Activated CD8-positive, alpha-beta T cell treated with anti-CD3 and anti-CD28 coated beads, Interleukin-2, amount 10 ng/mL, durations not matched to agents 7 days and 5 days (primary cell): ENCODE data around the gene PARD3. TPM values are rescaled to one million over a fixed set of nuclear protein-coding genes. Genes with fewer than 3 reads are reported as not detected.

Experiments
- ATAC-seq: fragments of 150-1000 bp; cut with Tn5 transposase; one replicate; pipeline ENCODE4 v1.10.0; 2021; ENCODE audit warnings: moderate library complexity
- CTCF ChIA-PET: fragments of 350-600 bp; sonication (Branson Sonifier 250); formaldehyde crosslinking; loops from one replicate; lab custom pipeline; 2021; ENCODE audit warnings: antibody characterized with exemption; lab: Charles Lee
- POLR2A ChIA-PET: fragments of 350-600 bp; sonication (Branson Sonifier 250); formaldehyde crosslinking; loops from one replicate; lab custom pipeline; 2021; ENCODE audit warnings: antibody characterized with exemption; lab: Charles Lee
- DNase-seq: peaks from one replicate; pipeline ENCODE4 v3.0.0-alpha.2; 2020
- H3K27ac Mint-ChIP-seq: one replicate; pipeline ENCODE4 v1.8.0; 2021; ENCODE audit warnings: mild to moderate bottlenecking, mixed read lengths
- H3K27me3 Mint-ChIP-seq: one replicate; pipeline ENCODE4 v1.8.0; 2021; ENCODE audit warnings: low read depth, mixed read lengths
- H3K36me3 Mint-ChIP-seq: one replicate; pipeline ENCODE4 v1.8.0; 2021; ENCODE audit warnings: low read depth, mixed read lengths
- H3K4me1 Mint-ChIP-seq: one replicate; pipeline ENCODE4 v1.8.0; 2021; ENCODE audit warnings: low read depth, mixed read lengths
- H3K4me3 Mint-ChIP-seq: one replicate; pipeline ENCODE4 v1.8.0; 2021; ENCODE audit warnings: mild to moderate bottlenecking, mixed read lengths
- H3K9me3 Mint-ChIP-seq: one replicate; pipeline ENCODE4 v1.8.0; 2022; ENCODE audit warnings: mixed read lengths; ENCODE audit not compliant: insufficient read depth
- total RNA-seq, 2 experiments: library from RNA; stranded (reverse); gene quantifications; one replicate each; pipeline ENCODE4 v1.2.3, GENCODE V29; 2021

The PARD3 gene
- total RNA-seq, 2 experiments from 2014 or later: 0.63 to 0.68 TPM

DNA sequence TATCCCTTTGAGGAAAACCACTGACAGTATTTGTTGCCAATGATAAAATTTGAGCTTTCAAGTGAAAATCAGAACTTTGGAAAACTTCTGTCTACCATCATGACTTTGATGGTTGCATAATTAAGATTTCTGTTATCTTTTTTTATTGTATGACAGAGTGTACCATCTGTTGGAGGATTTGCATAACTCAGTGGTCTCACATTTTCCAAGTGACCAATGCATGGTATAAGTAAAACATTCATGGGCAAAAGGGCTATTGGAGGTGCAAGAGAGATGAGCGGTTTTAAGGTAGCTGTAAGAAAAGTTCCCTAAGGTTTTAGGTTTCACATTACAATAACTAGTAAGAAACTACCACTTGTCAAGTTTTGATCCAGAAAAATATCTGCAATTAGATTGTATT, 625.3 kb downstream of the PARD3 start:
- H3K27ac Mint-ChIP-seq: no peak overlapping the region
- no peaks in the 10 kb centered on the region for H3K4me1 Mint-ChIP-seq
- H3K36me3 Mint-ChIP-seq: no peaks in the 10 kb centered on the region
- DNase-seq: no peak
- no peak for ATAC-seq
- ChIA-PET CTCF (no interaction called here), POLR2A (no interaction called here)
- H3K27me3 Mint-ChIP-seq: no peaks in the 10 kb centered on the region
- no peaks in the 10 kb centered on the region for H3K9me3 Mint-ChIP-seq
- H3K4me3 Mint-ChIP-seq: no peak overlapping the region

- H3K4me3 Mint-ChIP-seq: no peak overlapping the region
- ATAC-seq (no peak), DNase-seq (no peak)
- H3K4me1 Mint-ChIP-seq: no peaks in the 10 kb centered on the region
- H3K9me3 Mint-ChIP-seq: no peaks in the 10 kb centered on the region
- CTCF ChIA-PET: no interaction called here
- H3K27me3 Mint-ChIP-seq: no peaks in the 10 kb centered on the region
- H3K36me3 Mint-ChIP-seq: no peaks in the 10 kb centered on the region
- POLR2A ChIA-PET: no interaction called here
- H3K27ac Mint-ChIP-seq: no peak overlapping the region
These were observed 626.9 kb downstream of the PARD3 start for GRCh38 chr10:34188221-34188620.

GRCh38 chr10:34187201-34187600, 627.9 kb downstream of the PARD3 start:
- DNase-seq (no peak), ATAC-seq (no peak)
- Mint-ChIP-seq H3K36me3 (no peaks in the 10 kb centered on the region), H3K9me3 (no peaks in the 10 kb centered on the region), H3K27me3 (no peaks in the 10 kb centered on the region), H3K4me1 (no peaks in the 10 kb centered on the region), H3K27ac (no peak overlapping the region), H3K4me3 (no peak overlapping the region)
- CTCF ChIA-PET: no interaction called here
- POLR2A ChIA-PET: no interaction called here

- POLR2A ChIA-PET: no interaction called here
- CTCF ChIA-PET: no interaction called here
- Mint-ChIP-seq H3K27me3 (no peaks in the 10 kb centered on the region), H3K9me3 (no peaks in the 10 kb centered on the region), H3K4me3 (no peak overlapping the region), H3K4me1 (no peaks in the 10 kb centered on the region), H3K27ac (no peak overlapping the region), H3K36me3 (no peaks in the 10 kb centered on the region)
- DNase-seq: no peak
- no peak for ATAC-seq
These were observed 628.4 kb downstream of the PARD3 start for GRCh38 chr10:34186745-34187144.

- H3K27me3 Mint-ChIP-seq: no peaks in the 10 kb centered on the region
- DNase-seq (no peak), ATAC-seq (no peak)
- H3K9me3 Mint-ChIP-seq: no peaks in the 10 kb centered on the region
- no peak overlapping the region for H3K27ac Mint-ChIP-seq
- H3K4me1 Mint-ChIP-seq: no peaks in the 10 kb centered on the region
- no peak overlapping the region for H3K4me3 Mint-ChIP-seq
- ChIA-PET POLR2A (no interaction called here), CTCF (no interaction called here)
- no peaks in the 10 kb centered on the region for H3K36me3 Mint-ChIP-seq
These were observed 629.1 kb downstream of the PARD3 start for GRCh38 chr10:34185998-34186397.

DNA sequence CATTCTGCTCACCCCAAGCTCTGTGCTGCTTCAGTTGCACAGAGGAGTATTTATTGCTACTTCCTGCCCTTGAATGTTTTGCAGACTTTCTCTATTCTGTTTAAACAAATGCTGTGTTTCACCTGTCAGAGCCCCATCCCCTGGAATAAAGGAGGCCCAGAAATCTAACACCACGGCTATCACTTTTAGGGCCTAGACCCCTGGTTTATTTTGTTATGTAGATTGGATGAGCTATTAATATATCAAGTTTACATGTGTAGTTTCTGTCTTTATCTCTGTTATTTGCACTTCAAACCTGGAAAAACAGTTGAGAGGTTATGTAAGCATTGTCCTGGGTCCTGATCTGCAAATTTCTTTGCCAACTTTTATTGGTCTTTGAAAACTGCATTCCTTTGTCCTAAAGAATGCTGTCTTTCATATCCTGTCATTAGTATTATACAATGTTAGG, 630.1 kb downstream of the PARD3 start:
- CTCF ChIA-PET: no interaction called here
- POLR2A ChIA-PET: no interaction called here
- no peaks in the 10 kb centered on the region for H3K4me1 Mint-ChIP-seq
- H3K36me3 Mint-ChIP-seq: no peaks in the 10 kb centered on the region
- DNase-seq (no peak), ATAC-seq (no peak)
- no peak overlapping the region for H3K4me3 Mint-ChIP-seq
- no peaks in the 10 kb centered on the region for H3K27me3 Mint-ChIP-seq
- H3K27ac Mint-ChIP-seq: no peak overlapping the region
- H3K9me3 Mint-ChIP-seq: no peaks in the 10 kb centered on the region

- Mint-ChIP-seq H3K4me3 (no peak overlapping the region), H3K36me3 (no peaks in the 10 kb centered on the region), H3K4me1 (no peaks in the 10 kb centered on the region), H3K9me3 (no peaks in the 10 kb centered on the region), H3K27ac (no peak overlapping the region), H3K27me3 (no peaks in the 10 kb centered on the region)
- CTCF ChIA-PET: no interaction called here
- ATAC-seq (no peak), DNase-seq (no peak)
- POLR2A ChIA-PET: no interaction called here
These were observed 630.7 kb downstream of the PARD3 start for GRCh38 chr10:34184397-34184796.

DNA sequence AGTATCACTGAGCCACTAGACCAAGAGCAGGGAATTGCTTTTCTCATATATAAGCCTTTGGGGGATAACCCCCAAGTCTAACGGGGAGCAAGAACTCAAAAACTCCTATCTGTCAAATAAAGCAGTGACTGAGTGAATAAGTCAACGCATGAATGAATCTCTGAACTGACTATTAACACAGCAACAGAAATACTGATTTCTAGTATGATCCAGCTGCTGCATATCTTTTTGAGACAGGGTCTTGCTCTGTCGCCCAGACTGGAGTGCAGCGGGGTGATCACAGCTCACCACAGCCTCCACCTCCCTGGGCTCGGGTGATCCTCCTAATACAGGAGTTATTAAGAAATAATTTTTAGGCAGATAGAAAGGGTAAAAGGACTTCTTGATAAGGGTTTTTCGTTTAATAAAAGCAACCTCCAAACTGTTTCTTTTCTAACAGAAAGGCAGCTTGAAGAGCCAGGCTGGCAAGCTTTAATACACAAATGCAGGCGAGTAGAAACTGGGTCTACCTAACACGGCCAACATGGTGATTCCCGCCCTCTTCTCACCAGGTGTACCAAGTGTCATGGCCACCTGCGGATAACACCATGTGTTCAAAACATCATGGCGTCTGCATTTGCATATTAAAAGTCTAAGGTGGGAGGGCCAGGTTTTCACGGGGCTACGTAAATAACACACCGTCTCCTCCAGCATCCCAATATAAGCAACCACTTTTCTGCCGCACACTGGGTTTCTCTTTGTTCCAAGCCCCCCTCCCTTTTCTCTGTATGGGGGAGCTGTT, 631.9 kb downstream of the PARD3 start:
- H3K4me3 Mint-ChIP-seq: no peak overlapping the region
- H3K27ac Mint-ChIP-seq: no peak overlapping the region
- H3K4me1 Mint-ChIP-seq: no peaks in the 10 kb centered on the region
- ATAC-seq: no peak
- no peaks in the 10 kb centered on the region for H3K36me3 Mint-ChIP-seq
- no peaks in the 10 kb centered on the region for H3K27me3 Mint-ChIP-seq
- H3K9me3 Mint-ChIP-seq: no peaks in the 10 kb centered on the region
- DNase-seq: no peak
- ChIA-PET CTCF (no interaction called here), POLR2A (no interaction called here)

DNA sequence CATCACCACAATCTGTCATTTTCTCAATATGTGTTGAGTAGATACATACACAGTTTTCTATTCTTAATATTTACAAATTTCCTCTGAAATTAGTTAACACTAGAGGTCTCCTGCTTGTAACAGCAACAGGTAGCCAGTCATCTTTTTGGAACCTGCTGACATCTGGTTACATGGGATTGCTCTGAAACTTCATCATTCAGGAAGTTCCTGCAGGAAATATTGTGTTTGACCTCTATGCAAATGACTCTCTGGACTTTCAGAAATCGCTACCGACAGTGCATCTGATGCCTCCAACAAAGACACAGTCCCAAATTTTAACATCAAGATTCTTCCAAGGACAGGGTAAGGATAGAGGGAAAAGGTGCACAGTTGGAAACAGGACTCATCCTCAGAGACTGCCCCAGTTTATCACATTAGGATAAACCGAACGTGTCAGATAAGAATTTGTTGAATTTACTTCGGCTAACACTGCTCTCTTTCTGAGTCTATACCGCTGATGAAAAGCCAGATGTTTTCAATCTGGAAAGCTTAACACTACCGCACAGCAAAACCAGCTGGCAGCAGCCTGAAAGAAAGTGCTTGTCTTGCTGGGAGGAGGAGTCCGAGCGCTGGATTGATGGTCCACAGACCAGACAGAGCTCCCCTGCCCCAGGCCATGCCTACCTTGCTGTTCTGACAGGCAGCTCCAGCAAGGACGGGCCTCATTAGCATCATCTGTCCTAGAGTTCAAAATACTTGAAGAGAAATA, 633.4 kb downstream of the PARD3 start:
- no peaks in the 10 kb centered on the region for H3K9me3 Mint-ChIP-seq
- POLR2A ChIA-PET: no interaction called here
- DNase-seq: no peak

GRCh38 chr10:34180749-34181148, 634.3 kb downstream of the PARD3 start:
- H3K9me3 Mint-ChIP-seq: no peaks in the 10 kb centered on the region
- CTCF ChIA-PET: no interaction called here
- H3K27me3 Mint-ChIP-seq: no peaks in the 10 kb centered on the region
- H3K36me3 Mint-ChIP-seq: no peaks in the 10 kb centered on the region
- ATAC-seq (no peak), DNase-seq (no peak)
- H3K4me1 Mint-ChIP-seq: no peaks in the 10 kb centered on the region
- H3K4me3 Mint-ChIP-seq: no peak overlapping the region
- H3K27ac Mint-ChIP-seq: no peak overlapping the region
- POLR2A ChIA-PET: no interaction called here

More for the DNA sequence above, 633.4 kb downstream of the PARD3 start:
- Mint-ChIP-seq H3K36me3 (no peaks in the 10 kb centered on the region), H3K4me3 (no peak overlapping the region), H3K27me3 (no peaks in the 10 kb centered on the region), H3K4me1 (no peaks in the 10 kb centered on the region), H3K27ac (no peak overlapping the region)
- ATAC-seq: no peak
- CTCF ChIA-PET: no interaction called here

DNA sequence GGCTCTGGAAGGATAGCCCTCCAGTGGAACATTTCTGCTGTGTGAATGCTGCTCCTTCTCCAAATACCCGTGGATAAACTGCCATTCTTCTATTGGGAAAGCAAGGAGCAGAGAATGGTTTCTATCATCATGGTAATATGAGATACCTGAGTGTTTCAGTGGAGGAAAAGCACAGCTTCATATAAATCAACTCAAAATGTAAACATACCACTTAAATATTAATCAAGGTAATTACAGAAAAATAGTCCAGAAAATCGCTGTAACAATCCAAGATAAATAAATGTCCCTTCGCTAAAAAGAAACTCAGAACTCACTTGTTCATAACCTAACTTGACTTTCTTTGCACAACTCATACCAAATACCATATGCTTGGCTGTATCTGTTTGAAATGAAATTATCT, 635.8 kb downstream of the PARD3 start:
- POLR2A ChIA-PET: no interaction called here
- CTCF ChIA-PET: no interaction called here
- Mint-ChIP-seq H3K4me3 (no peak overlapping the region), H3K27ac (no peak overlapping the region), H3K36me3 (no peaks in the 10 kb centered on the region), H3K9me3 (no peaks in the 10 kb centered on the region), H3K4me1 (no peaks in the 10 kb centered on the region), H3K27me3 (no peaks in the 10 kb centered on the region)
- DNase-seq (no peak), ATAC-seq (no peak)

DNA sequence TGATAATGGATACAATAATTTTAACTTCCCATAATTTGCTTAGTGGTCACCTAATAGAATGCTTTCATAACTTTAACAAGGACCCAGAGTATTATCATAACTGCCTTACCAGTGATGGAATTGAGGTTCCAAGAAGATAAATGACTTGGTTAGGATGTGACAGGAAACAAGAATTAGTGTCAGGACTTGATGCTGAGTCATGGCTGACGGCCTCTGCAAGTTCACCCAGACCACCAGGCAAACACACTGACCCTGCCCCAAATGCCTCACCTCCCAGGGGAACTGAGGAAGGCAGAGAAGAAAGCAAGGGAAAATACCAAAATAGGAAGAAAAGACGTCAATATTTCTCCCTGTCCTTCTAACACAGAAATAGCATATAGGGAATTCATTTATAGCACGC, 636.3 kb downstream of the PARD3 start:
- H3K9me3 Mint-ChIP-seq: no peaks in the 10 kb centered on the region

More for the DNA sequence above, 636.3 kb downstream of the PARD3 start:
- no peaks in the 10 kb centered on the region for H3K27me3 Mint-ChIP-seq
- POLR2A ChIA-PET: no interaction called here
- H3K36me3 Mint-ChIP-seq: no peaks in the 10 kb centered on the region
- no peaks in the 10 kb centered on the region for H3K4me1 Mint-ChIP-seq
- ATAC-seq: no peak
- no peak overlapping the region for H3K27ac Mint-ChIP-seq
- H3K4me3 Mint-ChIP-seq: no peak overlapping the region
- DNase-seq: no peak
- CTCF ChIA-PET: no interaction called here
